ENCODE data around the gene DES. TPM values are rescaled to one million over a fixed set of nuclear protein-coding genes. Genes with fewer than 3 reads are reported as not detected.

Gene DES
- polyA plus RNA-seq, 1 experiment: 7.0 TPM

DNA sequence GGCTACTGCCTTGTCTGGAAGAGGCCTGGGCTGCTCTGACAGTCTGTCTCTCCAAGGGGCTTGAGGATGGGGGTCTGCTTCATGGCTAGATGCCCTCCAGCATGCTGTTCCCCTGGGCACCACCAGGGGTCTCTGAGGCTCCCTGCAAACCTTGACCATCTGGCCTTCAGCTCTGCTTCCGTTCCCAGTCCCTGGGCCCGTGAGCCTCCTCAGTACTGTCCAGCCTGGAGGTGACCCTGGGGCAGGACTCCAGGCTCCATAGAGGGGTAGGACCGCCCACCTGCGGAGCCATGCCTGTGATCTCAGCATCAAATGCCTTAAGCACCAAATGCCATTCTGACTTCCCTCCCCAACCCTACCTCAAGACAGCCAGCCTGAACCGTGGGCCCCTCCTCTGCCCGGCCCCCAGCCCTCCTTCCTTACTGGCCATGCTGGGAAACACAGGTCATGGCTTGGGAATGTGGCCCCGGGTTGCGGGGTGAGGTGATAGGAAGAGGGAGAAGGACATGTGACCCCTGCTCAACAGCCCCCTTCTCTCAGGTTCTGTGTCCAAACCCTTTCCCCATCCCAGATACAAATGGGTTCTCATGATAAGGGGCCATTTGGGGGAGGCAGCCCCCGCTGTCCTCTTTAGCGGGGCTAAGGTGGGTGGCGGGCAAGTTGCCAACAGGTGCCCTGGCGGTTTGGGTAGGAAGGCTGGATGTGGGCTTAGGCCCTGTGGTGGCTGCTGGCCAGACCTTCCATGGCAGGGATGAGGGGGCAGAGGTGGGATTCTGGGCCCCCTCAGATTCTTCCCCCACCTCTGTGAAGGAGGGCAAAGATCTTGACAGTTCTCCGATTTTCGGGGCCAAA is 41.5 kb downstream of the DES start:
- TF ChIP-seq, protein P1, sequence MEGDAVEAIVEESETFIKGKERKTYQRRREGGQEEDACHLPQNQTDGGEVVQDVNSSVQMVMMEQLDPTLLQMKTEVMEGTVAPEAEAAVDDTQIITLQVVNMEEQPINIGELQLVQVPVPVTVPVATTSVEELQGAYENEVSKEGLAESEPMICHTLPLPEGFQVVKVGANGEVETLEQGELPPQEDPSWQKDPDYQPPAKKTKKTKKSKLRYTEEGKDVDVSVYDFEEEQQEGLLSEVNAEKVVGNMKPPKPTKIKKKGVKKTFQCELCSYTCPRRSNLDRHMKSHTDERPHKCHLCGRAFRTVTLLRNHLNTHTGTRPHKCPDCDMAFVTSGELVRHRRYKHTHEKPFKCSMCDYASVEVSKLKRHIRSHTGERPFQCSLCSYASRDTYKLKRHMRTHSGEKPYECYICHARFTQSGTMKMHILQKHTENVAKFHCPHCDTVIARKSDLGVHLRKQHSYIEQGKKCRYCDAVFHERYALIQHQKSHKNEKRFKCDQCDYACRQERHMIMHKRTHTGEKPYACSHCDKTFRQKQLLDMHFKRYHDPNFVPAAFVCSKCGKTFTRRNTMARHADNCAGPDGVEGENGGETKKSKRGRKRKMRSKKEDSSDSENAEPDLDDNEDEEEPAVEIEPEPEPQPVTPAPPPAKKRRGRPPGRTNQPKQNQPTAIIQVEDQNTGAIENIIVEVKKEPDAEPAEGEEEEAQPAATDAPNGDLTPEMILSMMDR (IDR thresholded peaks at IDR 0.05; ENCODE audit: insufficient read depth, low read depth, low read length): peak; percentile 98
- CTCF ChIA-PET: interaction anchor here (0.6 to 2.3 kb wide), 36 partner anchors 9 to 1973 kb away, joined by 3 to 17 read pairs (median 4); partner anchors contain the start of genes GMPPA and SPEG
- Histone ChIP-seq H3K27me3 (ENCODE audit: control insufficient read depth, insufficient read depth, low read length) (no peaks in the 10 kb centered on the region), H3K36me3 (ENCODE audit: control insufficient read depth, insufficient read depth, low read length) (peaks cover 23% of the 10 kb centered on the region), H3K4me3 (ENCODE audit: low read depth, low read length) (no peak overlapping the region)
- POLR2A ChIA-PET: no interaction called here
- DNase-seq (ENCODE audit: low read depth): no peak

DNA sequence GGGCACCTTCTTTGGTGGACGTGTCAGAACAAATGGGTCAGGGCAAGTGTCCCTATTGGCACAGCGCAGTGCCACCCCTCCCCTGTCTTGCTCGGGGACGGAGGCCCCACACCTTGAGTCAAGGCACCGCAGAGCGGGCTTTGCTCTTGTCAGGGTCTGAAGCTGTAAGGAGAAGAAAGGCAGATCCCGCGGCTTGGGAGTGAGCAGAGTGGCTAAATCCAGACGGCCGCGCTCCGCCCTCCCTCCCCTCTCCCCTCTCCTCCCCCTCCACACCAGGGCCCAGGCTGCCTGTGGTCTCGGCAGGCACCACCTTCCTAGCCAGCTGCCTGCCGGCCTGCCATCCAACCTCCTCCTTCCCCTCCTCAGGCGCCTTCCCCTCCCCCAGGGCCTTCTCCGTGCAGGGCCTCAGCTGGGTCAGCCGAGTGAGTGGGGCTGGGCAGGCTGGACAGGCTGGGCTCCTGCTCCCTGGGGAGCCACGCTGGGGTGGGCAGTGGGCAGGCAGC is 42.3 kb downstream of the DES start:
- no peak overlapping the region for H3K4me3 ChIP-seq (ENCODE audit: low read depth, low read length)
- H3K27me3 ChIP-seq (ENCODE audit: control insufficient read depth, insufficient read depth, low read length): no peaks in the 10 kb centered on the region
- TF ChIP-seq, protein P1 (IDR thresholded peaks at IDR 0.05; ENCODE audit: insufficient read depth, low read depth, low read length): no peak
- ChIA-PET POLR2A (interaction anchor here (0.6 kb wide), 1 partner anchor 53 kb away, joined by 3 read pairs; no protein-coding TSS in a partner anchor), CTCF (interaction anchor here (0.6 to 2.3 kb wide), 14 partner anchors 10 to 182 kb away, joined by 3 to 8 read pairs (median 4); no protein-coding TSS in a partner anchor)
- no peak for DNase-seq (ENCODE audit: low read depth)
- H3K36me3 ChIP-seq (ENCODE audit: control insufficient read depth, insufficient read depth, low read length): peaks cover 29% of the 10 kb centered on the region

DNA sequence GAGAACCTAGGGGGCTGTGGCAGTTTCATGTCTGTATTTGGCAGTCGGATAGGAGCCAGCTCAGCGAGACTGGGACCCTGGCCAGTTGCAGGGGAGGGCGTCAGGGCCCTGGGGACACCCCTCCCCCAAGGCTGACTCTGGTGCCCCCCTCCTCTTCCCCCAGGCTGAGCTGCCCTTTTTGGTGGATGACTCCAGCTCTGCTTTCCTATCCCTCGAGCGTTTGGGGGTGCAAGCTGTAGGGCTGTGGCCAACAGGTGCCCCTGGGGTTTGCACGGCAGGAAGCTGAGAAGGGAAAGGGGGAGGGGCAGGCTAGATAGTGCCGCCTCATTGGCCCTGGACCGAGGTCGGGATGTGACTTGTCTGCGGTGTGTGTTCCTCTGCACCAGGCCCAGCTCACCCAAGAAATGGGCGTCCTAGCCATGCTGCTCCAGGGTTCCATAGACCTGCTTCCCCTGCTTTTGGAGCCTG is 42.9 kb downstream of the DES start:
- DNase-seq (ENCODE audit: low read depth): no peak
- CTCF ChIA-PET: interaction anchor here (0.6 to 2.3 kb wide), 14 partner anchors 9 to 182 kb away, joined by 3 to 8 read pairs (median 4); no protein-coding TSS in a partner anchor
- TF ChIP-seq, protein P1 (IDR thresholded peaks at IDR 0.05; ENCODE audit: insufficient read depth, low read depth, low read length): no peak
- H3K27me3 ChIP-seq (ENCODE audit: control insufficient read depth, insufficient read depth, low read length): no peaks in the 10 kb centered on the region
- H3K4me3 ChIP-seq (ENCODE audit: low read depth, low read length): no peak overlapping the region
- peaks cover 35% of the 10 kb centered on the region for H3K36me3 ChIP-seq (ENCODE audit: control insufficient read depth, insufficient read depth, low read length)
- POLR2A ChIA-PET: interaction anchor here (0.6 kb wide), 1 partner anchor 54 kb away, joined by 3 read pairs; no protein-coding TSS in a partner anchor

DNA sequence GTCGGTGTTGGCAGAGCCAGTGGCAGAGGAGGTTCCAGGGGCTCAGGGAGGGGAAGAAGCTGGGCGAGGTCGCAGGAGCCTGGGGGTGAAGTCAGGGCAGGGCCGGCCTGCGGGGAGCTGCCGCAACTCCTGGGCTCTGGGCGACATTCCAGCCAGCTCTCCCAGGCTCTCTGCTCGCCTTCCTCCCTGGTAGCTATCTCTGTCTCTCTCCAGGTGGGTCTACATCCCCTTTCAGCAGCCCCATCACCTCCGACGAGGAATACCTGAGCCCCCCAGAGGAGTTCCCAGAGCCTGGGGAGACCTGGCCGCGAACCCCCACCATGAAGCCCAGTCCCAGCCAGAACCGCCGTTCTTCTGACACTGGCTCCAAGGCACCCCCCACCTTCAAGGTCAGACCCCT is 43.5 kb downstream of the DES start:
- no peak for DNase-seq (ENCODE audit: low read depth)
- POLR2A ChIA-PET: no interaction called here
- TF ChIP-seq, protein P1 (IDR thresholded peaks at IDR 0.05; ENCODE audit: insufficient read depth, low read depth, low read length): no peak
- CTCF ChIA-PET: interaction anchor here (1.0 to 1.8 kb wide), 8 partner anchors 9 to 60 kb away, joined by 3 to 7 read pairs (median 4); no protein-coding TSS in a partner anchor
- Histone ChIP-seq H3K27me3 (ENCODE audit: control insufficient read depth, insufficient read depth, low read length) (no peaks in the 10 kb centered on the region), H3K4me3 (ENCODE audit: low read depth, low read length) (no peak overlapping the region), H3K36me3 (ENCODE audit: control insufficient read depth, insufficient read depth, low read length) (peaks cover 39% of the 10 kb centered on the region)

DNA sequence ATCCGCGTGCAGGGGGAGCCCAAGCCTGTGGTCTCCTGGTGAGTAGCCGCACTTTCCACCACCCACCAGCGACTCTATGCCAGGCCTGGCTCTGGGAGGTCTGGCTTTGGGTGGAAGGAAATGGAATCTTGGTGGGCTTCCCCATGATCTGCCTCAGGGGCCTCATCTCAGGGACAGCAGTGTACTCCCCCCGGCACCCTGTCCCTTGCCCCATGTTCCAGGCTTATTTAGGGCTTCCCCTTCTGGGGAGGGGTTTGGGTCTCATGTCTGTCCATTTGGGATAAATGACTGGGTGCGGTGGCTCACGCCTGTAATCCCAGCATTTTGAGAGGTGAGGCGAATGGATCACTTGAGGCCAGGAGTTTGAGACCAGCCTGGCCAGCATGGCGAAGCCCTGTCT is 44.2 kb downstream of the DES start:
- TF ChIP-seq, protein P1 (IDR thresholded peaks at IDR 0.05; ENCODE audit: insufficient read depth, low read depth, low read length): no peak
- POLR2A ChIA-PET: no interaction called here
- Histone ChIP-seq H3K4me3 (ENCODE audit: low read depth, low read length) (no peak overlapping the region), H3K27me3 (ENCODE audit: control insufficient read depth, insufficient read depth, low read length) (no peaks in the 10 kb centered on the region), H3K36me3 (ENCODE audit: control insufficient read depth, insufficient read depth, low read length) (peaks cover 40% of the 10 kb centered on the region)
- CTCF ChIA-PET: interaction anchor here (1.0 to 3.1 kb wide), 7 partner anchors 9 to 59 kb away, joined by 4 to 13 read pairs (median 6); no protein-coding TSS in a partner anchor
- no peak for DNase-seq (ENCODE audit: low read depth)

Measured in BJ (cell line).